Measurements from ENCODE around the gene PGPEP1. TPM values are rescaled to one million over a fixed set of nuclear protein-coding genes. Genes with fewer than 3 reads are reported as not detected.

The PGPEP1 gene
- total RNA-seq, 1 donor from 2014 or later = 32.1 TPM

DNA sequence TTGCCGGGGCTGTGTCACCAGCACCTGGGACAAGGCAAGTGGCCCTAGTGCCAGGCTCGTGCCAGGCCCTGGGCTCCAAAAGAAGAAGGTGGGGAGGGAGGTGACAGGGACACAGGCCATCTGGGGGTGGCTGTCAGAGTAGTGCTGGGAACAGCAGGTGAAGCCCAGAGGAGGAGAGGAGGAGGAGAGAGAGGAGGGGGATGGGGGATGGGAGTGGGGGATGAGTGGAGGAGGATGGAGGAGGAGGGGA lies 36.3 kb upstream of the PGPEP1 start:
- peaks cover 10% of the 10 kb centered on the region for H3K27me3 Mint-ChIP-seq (ENCODE audit: unreplicated experiment)
- peak overlapping the region; percentile 25 for H3K4me3 Mint-ChIP-seq (ENCODE audit: unreplicated experiment)
- TF ChIP-seq, protein P1, sequence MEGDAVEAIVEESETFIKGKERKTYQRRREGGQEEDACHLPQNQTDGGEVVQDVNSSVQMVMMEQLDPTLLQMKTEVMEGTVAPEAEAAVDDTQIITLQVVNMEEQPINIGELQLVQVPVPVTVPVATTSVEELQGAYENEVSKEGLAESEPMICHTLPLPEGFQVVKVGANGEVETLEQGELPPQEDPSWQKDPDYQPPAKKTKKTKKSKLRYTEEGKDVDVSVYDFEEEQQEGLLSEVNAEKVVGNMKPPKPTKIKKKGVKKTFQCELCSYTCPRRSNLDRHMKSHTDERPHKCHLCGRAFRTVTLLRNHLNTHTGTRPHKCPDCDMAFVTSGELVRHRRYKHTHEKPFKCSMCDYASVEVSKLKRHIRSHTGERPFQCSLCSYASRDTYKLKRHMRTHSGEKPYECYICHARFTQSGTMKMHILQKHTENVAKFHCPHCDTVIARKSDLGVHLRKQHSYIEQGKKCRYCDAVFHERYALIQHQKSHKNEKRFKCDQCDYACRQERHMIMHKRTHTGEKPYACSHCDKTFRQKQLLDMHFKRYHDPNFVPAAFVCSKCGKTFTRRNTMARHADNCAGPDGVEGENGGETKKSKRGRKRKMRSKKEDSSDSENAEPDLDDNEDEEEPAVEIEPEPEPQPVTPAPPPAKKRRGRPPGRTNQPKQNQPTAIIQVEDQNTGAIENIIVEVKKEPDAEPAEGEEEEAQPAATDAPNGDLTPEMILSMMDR (IDR thresholded peaks at IDR 0.05; ENCODE audit: unreplicated experiment) = no peak
- H3K4me1 Mint-ChIP-seq (ENCODE audit: unreplicated experiment) = peaks cover 28% of the 10 kb centered on the region
- H3K27ac Mint-ChIP-seq (ENCODE audit: unreplicated experiment) = no peak overlapping the region
- no peak for DNase-seq (ENCODE audit: low spot score)
- peaks cover 11% of the 10 kb centered on the region for H3K36me3 Mint-ChIP-seq (ENCODE audit: low read depth, unreplicated experiment)
- H3K9me3 Mint-ChIP-seq (ENCODE audit: unreplicated experiment) = no peaks in the 10 kb centered on the region

DNA sequence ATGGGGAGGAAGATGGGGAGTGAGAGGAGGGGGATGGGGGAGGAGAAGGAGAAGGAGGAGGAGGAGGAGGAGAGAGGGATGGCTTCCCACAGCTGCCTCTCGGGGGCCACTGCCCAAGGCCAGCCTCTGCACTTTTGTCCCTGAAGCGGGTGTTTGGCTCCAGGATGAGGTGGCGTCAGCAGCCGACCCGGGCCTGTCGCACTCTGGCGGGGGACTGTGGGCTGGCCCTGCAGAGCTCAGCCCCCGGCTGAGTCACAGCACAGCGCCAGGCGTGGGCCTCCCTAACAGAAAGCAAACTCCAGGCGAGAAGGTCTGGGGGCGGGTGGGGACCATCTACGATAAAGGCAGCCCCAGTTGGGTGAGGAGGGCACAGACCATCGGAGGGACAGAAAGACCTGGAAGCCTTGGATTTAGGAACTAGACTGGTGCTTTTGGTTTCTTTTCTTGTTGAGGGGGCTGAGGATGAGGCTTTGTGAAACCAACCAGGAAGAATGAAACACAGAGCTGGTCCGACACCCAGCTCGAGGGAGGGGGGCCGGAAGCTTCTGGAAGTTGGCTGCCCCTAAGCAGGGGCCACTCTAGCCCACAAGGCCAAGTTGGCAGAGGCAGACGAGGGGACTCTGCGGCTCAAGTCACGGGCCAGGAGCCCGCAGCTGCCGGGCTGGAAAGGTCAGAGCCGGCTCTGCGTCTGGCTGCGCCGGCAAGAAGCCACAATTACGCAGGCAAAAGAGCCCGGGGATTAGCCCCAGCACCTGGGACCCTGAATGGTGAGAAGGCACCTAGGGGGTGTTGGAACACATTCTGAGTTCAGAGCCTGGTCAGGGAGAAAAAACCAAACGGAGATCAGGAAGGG lies 35.7 kb upstream of the PGPEP1 start:
- TF ChIP-seq, protein P1 (IDR thresholded peaks at IDR 0.05; ENCODE audit: unreplicated experiment) = no peak

DNA sequence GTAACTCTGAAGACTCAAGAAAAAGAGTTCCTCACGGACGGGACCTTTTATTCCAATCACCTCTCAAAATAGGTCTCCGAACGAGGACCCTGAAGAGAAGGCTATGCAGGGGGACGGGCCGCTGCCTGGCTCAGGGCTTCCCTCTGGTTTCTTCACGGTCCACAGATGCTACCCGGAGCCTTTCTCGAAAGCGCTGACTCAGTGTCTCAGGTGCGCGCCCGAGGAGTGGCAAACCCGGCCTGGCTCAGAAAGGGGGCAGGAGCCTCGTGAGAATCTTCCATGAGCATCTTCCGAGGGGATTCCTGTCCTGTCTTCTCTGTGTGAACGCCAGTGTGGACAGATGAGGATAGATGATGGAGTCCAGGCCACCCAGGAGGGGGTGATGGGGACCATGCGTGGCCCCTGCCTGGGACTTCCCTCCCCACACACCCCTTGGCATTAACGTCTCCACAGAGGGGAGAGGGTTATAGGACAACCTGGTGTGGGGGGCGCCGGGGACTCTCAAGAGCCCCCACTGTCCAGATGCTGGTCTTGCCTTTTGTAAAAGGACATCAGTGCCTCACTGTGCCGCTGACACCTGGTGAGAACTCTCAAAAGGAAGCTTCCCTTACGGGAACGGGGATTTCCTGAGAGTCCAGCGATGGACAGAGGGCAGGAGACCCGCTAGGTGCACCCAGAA lies 34.0 kb upstream of the PGPEP1 start:
- Mint-ChIP-seq H3K4me3 (ENCODE audit: unreplicated experiment) (no peak overlapping the region), H3K36me3 (ENCODE audit: low read depth, unreplicated experiment) (peaks cover 11% of the 10 kb centered on the region), H3K9me3 (ENCODE audit: unreplicated experiment) (no peaks in the 10 kb centered on the region), H3K27ac (ENCODE audit: unreplicated experiment) (no peak overlapping the region), H3K4me1 (ENCODE audit: unreplicated experiment) (peaks cover 28% of the 10 kb centered on the region), H3K27me3 (ENCODE audit: unreplicated experiment) (peaks cover 12% of the 10 kb centered on the region)
- DNase-seq (ENCODE audit: low spot score) = no peak
- TF ChIP-seq, protein P1 (IDR thresholded peaks at IDR 0.05; ENCODE audit: unreplicated experiment) = no peak

More for the DNA sequence above, 35.7 kb upstream of the PGPEP1 start:
- Mint-ChIP-seq H3K27me3 (ENCODE audit: unreplicated experiment) (peaks cover 9% of the 10 kb centered on the region), H3K27ac (ENCODE audit: unreplicated experiment) (peak overlapping the region; percentile 86), H3K4me1 (ENCODE audit: unreplicated experiment) (peaks cover 28% of the 10 kb centered on the region), H3K9me3 (ENCODE audit: unreplicated experiment) (no peaks in the 10 kb centered on the region), H3K36me3 (ENCODE audit: low read depth, unreplicated experiment) (peaks cover 11% of the 10 kb centered on the region), H3K4me3 (ENCODE audit: unreplicated experiment) (peak overlapping the region; percentile 68)
- peak; percentile 42 for DNase-seq (ENCODE audit: low spot score)

DNA sequence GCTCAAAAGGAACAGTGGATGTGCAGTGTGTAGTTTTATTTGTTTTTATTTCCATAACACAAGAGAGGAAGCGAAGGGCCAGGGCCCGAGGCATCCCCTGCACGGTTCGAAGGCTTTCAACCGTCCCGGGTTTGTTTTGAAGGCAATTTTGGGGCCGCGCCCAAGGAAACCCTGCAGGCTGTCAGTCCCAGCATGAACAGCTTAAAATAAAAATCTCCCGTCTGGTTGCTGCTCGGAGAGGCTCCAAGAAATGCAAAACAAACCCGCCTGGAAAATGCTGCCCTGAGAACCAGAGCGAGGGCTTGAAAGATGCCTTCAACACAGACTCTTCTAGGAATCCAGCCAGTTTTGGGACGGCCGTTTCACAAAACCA lies 33.5 kb upstream of the PGPEP1 start:
- Mint-ChIP-seq H3K36me3 (ENCODE audit: low read depth, unreplicated experiment) (peaks cover 11% of the 10 kb centered on the region), H3K27ac (ENCODE audit: unreplicated experiment) (no peak overlapping the region)

More for the DNA sequence above, 33.5 kb upstream of the PGPEP1 start:
- Mint-ChIP-seq H3K4me1 (ENCODE audit: unreplicated experiment) (peaks cover 28% of the 10 kb centered on the region), H3K9me3 (ENCODE audit: unreplicated experiment) (no peaks in the 10 kb centered on the region), H3K27me3 (ENCODE audit: unreplicated experiment) (peaks cover 12% of the 10 kb centered on the region), H3K4me3 (ENCODE audit: unreplicated experiment) (no peak overlapping the region)
- TF ChIP-seq, protein P1 (IDR thresholded peaks at IDR 0.05; ENCODE audit: unreplicated experiment) = no peak
- DNase-seq (ENCODE audit: low spot score) = no peak
